HepG2 (cell line): ENCODE measurements around the gene COX7A1. TPM values are rescaled to one million over a fixed set of nuclear protein-coding genes. Genes with fewer than 3 reads are reported as not detected.

Source experiments
- EED ChIP-seq: sonication (generic); formaldehyde crosslinking; IDR thresholded peaks from 2 replicates; pipeline ENCODE4 v1.5.0; 2020; ENCODE audit warnings: mild to moderate bottlenecking, missing genetic modification reagents
- JUND ChIP-seq: sonication (generic); formaldehyde crosslinking; IDR thresholded peaks from 2 replicates; pipeline ENCODE4 v1.8.0; 2022; ENCODE audit warnings: mild to moderate bottlenecking, missing genetic modification reagents
- PTBP1 ChIP-seq: fragments of 200-400 bp; formaldehyde crosslinking; IDR thresholded peaks from 2 replicates; pipeline ENCODE4 v1.6.1; 2018; ENCODE audit warnings: low read length, low read depth; ENCODE audit not compliant: poor library complexity, severe bottlenecking
- SNAI1 ChIP-seq: sonication (generic); formaldehyde crosslinking; IDR thresholded peaks from 2 replicates; pipeline ENCODE4 v1.5.0; 2020; ENCODE audit warnings: mild to moderate bottlenecking, missing genetic modification reagents, borderline replicate concordance
- ZNF317 ChIP-seq: sonication (generic); formaldehyde crosslinking; IDR thresholded peaks from 2 replicates; pipeline ENCODE4 v1.5.0; 2020; ENCODE audit warnings: mild to moderate bottlenecking, missing genetic modification reagents
- ZNF513 ChIP-seq: sonication (generic); formaldehyde crosslinking; conservative IDR thresholded peaks from 2 replicates; pipeline ENCODE4 v1.5.0; 2020; ENCODE audit warnings: missing genetic modification reagents
- polyA plus RNA-seq, 8 experiments: library from polyadenylated mRNA; depleted of rRNA in 3 of 8; stranded (reverse) in 7 of 8; unstranded in 1 of 8; fragments of >200 nt; fragmentation: Illumina TruSeq in 4 of 8; extraction: Trizol in 4 of 8; gene quantifications; 2 replicates each; pipeline versions ENCODE4 v1.2.1 to v1.2.3, GENCODE V29; 2011 to 2016; ENCODE audit warnings: low read depth in 4 of 8, missing spikeins in 1 of 8, mixed read lengths in 1 of 8; ENCODE audit not compliant: insufficient read depth in 1 of 8
- total RNA-seq, 5 experiments: library from RNA; depleted of rRNA; stranded (reverse); fragments of >200 nt; fragmentation: Illumina TruSeq; extraction: Trizol; gene quantifications; 2 replicates each; pipeline ENCODE4 v1.2.3, GENCODE V29; 2016; ENCODE audit warnings: low read depth in 1 of 5
- TF ChIP-seq, protein P1 (sequence below): sonication (generic); formaldehyde crosslinking; conservative IDR thresholded peaks from 2 replicates; pipeline ENCODE4 v1.4.0; 2020; ENCODE audit warnings: missing genetic modification reagents
- TF ChIP-seq, protein P2 (sequence below): sonication (generic); formaldehyde crosslinking; IDR thresholded peaks from 2 replicates; pipeline ENCODE4 v1.5.1; 2020; ENCODE audit warnings: missing genetic modification reagents, mild to moderate bottlenecking, borderline replicate concordance
- TF ChIP-seq, protein P3 (sequence below): sonication (generic); formaldehyde crosslinking; IDR thresholded peaks from 2 replicates; pipeline ENCODE4 v1.9.0; 2021; ENCODE audit warnings: missing genetic modification reagents, borderline replicate concordance
- TF ChIP-seq, protein P4 (sequence below): sonication (generic); formaldehyde crosslinking; IDR thresholded peaks from 2 replicates; pipeline ENCODE4 v1.4.0; 2020; ENCODE audit warnings: mild to moderate bottlenecking, low read depth, missing genetic modification reagents
- TF ChIP-seq, protein P5 (sequence below): sonication (generic); formaldehyde crosslinking; IDR thresholded peaks from 2 replicates; pipeline ENCODE4 v1.4.0; 2020; ENCODE audit warnings: missing genetic modification reagents, borderline replicate concordance

Gene COX7A1
- total and polyA plus RNA-seq, 2 of the 13 experiments (the other 11 are each of a cell fraction or from before 2014, with no cell fraction given) = not detected

- no peak for TF ChIP-seq PTBP1
- peak; percentile 70 for TF ChIP-seq EED
- TF ChIP-seq ZNF513 (CRISPR knock-in tag) = no peak
- TF ChIP-seq, protein P1, sequence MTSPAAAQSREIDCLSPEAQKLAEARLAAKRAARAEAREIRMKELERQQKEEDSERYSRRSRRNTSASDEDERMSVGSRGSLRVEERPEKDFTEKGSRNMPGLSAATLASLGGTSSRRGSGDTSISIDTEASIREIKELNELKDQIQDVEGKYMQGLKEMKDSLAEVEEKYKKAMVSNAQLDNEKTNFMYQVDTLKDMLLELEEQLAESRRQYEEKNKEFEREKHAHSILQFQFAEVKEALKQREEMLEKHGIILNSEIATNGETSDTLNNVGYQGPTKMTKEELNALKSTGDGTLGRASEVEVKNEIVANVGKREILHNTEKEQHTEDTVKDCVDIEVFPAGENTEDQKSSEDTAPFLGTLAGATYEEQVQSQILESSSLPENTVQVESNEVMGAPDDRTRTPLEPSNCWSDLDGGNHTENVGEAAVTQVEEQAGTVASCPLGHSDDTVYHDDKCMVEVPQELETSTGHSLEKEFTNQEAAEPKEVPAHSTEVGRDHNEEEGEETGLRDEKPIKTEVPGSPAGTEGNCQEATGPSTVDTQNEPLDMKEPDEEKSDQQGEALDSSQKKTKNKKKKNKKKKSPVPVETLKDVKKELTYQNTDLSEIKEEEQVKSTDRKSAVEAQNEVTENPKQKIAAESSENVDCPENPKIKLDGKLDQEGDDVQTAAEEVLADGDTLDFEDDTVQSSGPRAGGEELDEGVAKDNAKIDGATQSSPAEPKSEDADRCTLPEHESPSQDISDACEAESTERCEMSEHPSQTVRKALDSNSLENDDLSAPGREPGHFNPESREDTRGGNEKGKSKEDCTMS (CRISPR knock-in tag) = no peak
- TF ChIP-seq, protein P2, sequence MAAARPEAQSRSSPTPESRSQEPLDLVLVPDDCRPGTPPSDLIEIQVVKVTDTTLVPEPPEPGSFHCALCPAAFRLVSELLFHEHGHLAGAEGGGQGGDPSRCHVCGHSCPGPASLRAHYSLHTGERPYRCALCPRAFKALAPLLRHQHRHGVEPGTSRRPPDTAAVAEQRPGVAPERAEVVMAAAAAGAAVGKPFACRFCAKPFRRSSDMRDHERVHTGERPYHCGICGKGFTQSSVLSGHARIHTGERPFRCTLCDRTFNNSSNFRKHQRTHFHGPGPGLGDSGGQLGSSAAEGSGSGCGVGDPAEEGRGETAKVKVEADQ (CRISPR knock-in tag) = peak; percentile 91; the same call in 1 of the 2 replicates
- TF ChIP-seq ZNF317 (CRISPR knock-in tag) = peak; percentile 83; the same call in 1 of the 2 replicates
- no peak for TF ChIP-seq JUND (CRISPR knock-in tag)
- TF ChIP-seq, protein P3, sequence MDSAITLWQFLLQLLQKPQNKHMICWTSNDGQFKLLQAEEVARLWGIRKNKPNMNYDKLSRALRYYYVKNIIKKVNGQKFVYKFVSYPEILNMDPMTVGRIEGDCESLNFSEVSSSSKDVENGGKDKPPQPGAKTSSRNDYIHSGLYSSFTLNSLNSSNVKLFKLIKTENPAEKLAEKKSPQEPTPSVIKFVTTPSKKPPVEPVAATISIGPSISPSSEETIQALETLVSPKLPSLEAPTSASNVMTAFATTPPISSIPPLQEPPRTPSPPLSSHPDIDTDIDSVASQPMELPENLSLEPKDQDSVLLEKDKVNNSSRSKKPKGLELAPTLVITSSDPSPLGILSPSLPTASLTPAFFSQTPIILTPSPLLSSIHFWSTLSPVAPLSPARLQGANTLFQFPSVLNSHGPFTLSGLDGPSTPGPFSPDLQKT = no peak
- TF ChIP-seq, protein P4, sequence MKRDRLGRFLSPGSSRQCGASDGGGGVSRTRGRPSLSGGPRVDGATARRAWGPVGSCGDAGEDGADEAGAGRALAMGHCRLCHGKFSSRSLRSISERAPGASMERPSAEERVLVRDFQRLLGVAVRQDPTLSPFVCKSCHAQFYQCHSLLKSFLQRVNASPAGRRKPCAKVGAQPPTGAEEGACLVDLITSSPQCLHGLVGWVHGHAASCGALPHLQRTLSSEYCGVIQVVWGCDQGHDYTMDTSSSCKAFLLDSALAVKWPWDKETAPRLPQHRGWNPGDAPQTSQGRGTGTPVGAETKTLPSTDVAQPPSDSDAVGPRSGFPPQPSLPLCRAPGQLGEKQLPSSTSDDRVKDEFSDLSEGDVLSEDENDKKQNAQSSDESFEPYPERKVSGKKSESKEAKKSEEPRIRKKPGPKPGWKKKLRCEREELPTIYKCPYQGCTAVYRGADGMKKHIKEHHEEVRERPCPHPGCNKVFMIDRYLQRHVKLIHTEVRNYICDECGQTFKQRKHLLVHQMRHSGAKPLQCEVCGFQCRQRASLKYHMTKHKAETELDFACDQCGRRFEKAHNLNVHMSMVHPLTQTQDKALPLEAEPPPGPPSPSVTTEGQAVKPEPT = no peak
- peak; percentile 92; the same call in 1 of the 2 replicates for TF ChIP-seq SNAI1 (CRISPR knock-in tag)
- TF ChIP-seq, protein P5, sequence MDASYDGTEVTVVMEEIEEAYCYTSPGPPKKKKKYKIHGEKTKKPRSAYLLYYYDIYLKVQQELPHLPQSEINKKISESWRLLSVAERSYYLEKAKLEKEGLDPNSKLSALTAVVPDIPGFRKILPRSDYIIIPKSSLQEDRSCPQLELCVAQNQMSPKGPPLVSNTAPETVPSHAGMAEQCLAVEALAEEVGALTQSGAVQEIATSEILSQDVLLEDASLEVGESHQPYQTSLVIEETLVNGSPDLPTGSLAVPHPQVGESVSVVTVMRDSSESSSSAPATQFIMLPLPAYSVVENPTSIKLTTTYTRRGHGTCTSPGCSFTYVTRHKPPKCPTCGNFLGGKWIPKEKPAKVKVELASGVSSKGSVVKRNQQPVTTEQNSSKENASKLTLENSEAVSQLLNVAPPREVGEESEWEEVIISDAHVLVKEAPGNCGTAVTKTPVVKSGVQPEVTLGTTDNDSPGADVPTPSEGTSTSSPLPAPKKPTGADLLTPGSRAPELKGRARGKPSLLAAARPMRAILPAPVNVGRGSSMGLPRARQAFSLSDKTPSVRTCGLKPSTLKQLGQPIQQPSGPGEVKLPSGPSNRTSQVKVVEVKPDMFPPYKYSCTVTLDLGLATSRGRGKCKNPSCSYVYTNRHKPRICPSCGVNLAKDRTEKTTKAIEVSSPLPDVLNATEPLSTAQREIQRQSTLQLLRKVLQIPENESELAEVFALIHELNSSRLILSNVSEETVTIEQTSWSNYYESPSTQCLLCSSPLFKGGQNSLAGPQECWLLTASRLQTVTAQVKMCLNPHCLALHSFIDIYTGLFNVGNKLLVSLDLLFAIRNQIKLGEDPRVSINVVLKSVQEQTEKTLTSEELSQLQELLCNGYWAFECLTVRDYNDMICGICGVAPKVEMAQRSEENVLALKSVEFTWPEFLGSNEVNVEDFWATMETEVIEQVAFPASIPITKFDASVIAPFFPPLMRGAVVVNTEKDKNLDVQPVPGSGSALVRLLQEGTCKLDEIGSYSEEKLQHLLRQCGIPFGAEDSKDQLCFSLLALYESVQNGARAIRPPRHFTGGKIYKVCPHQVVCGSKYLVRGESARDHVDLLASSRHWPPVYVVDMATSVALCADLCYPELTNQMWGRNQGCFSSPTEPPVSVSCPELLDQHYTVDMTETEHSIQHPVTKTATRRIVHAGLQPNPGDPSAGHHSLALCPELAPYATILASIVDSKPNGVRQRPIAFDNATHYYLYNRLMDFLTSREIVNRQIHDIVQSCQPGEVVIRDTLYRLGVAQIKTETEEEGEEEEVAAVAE (CRISPR knock-in tag) = peak; percentile 87; the same call in 1 of the 2 replicates
These were observed 37.4 kb downstream of the COX7A1 start, which contains the start of gene POLR2I (continued) for GRCh38 chr19:36114721-36115452.
